Stimulated activated CD8-positive, alpha-beta memory T cell treated with anti-CD3 and anti-CD28 coated beads, Interleukin-12 subunit alpha, Interleukin-12 subunit beta, amount 100 ng/mL, for 4 hours (primary cell): ENCODE measurements around the gene SUMO3.
A peak's percentile ranks its signal among the peaks of the same experiment; 100 is the strongest.
"Not testable (repeated sequence)": the region's sequence is repeated elsewhere in the genome, so short reads cannot be mapped to it uniquely, and the experiment has no call there.

Source experiments
- DNase-seq: peaks from one replicate; pipeline ENCODE4 v3.0.0-alpha.2; 2020; ENCODE audit warnings: low read depth

Gene SUMO3

GRCh38 chr21:44846485-44847260 lies 28.8 kb upstream of the SUMO3 start:
- no peak for DNase-seq

- no peak for DNase-seq
Observed at GRCh38 chr21:44846224-44846484, 28.3 kb upstream of the SUMO3 start.

GRCh38 chr21:44845418-44846223 lies 27.8 kb upstream of the SUMO3 start:
- peak; percentile 19 for DNase-seq

GRCh38 chr21:44844256-44844655 lies 26.4 kb upstream of the SUMO3 start:
- DNase-seq = no peak

- DNase-seq = no peak
Observed at GRCh38 chr21:44842721-44843445, 25.0 kb upstream of the SUMO3 start.

- DNase-seq = no peak
Observed at GRCh38 chr21:44842087-44842486, 24.2 kb upstream of the SUMO3 start.

GRCh38 chr21:44840771-44841170 lies 22.9 kb upstream of the SUMO3 start:
- no peak for DNase-seq

- DNase-seq = no peak
Observed at GRCh38 chr21:44838951-44839350, 21.1 kb upstream of the SUMO3 start.

- DNase-seq = no peak
Observed at GRCh38 chr21:44838039-44838895, 20.4 kb upstream of the SUMO3 start.

GRCh38 chr21:44837537-44837936 lies 19.7 kb upstream of the SUMO3 start:
- DNase-seq = no peak

GRCh38 chr21:44836666-44837471 lies 19.0 kb upstream of the SUMO3 start:
- DNase-seq = no peak

- DNase-seq = no peak
Observed at GRCh38 chr21:44836349-44836665, 18.4 kb upstream of the SUMO3 start.

- DNase-seq = no peak
Observed at GRCh38 chr21:44835647-44835973, 17.7 kb upstream of the SUMO3 start.

GRCh38 chr21:44834951-44835646 lies 17.2 kb upstream of the SUMO3 start:
- no peak for DNase-seq

GRCh38 chr21:44834231-44834950 lies 16.5 kb upstream of the SUMO3 start:
- no peak for DNase-seq

- no peak for DNase-seq
Observed at GRCh38 chr21:44833663-44834062, 15.8 kb upstream of the SUMO3 start.

- not testable (repeated sequence) for DNase-seq
Observed at GRCh38 chr21:44832516-44833255, 14.8 kb upstream of the SUMO3 start.

GRCh38 chr21:44831227-44831860 lies 13.5 kb upstream of the SUMO3 start:
- no peak for DNase-seq

- no peak for DNase-seq
Observed at GRCh38 chr21:44829507-44830092, 11.7 kb upstream of the SUMO3 start.
